ENCODE data around the gene FOSL2.

DNA sequence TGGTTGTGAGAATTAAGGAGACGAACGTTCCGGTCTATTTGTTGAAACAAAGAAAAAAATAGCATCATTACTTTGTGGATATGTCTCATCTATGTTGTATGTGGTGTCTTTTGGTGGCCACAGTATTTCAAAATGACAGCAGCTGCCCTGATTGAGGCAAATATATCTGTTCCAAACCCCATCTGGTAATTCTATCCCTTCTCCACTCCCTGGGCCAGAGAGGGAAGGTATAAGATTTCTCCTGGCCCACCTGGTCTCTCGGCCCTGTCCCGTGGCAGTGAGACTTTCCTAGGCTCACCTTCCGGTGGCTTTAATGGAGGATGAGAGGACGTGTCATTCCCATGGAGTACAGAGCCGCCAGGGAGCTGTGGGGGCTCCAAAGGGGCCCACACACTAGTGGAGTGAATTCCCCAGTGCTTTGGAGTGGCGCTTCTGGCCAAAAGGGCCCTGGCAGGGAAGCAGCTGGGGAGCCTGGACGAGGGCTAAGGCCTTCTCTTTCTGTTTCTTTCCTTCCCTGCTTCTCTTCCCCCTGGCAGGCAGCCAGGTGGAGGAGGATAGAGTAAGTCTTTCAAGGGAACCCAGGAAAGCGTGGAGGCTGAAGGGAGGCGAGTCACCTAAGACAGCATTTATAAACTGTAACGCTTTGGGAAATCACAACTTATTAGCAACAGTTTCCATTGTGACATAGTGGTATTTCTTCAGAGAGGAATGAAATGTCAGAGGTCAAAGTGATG is 5.6 kb downstream of the FOSL2 start:
- TF ChIP-seq YY1 (IDR thresholded peaks at IDR 0.05; ENCODE audit: insufficient read depth, insufficient read length) (no peak), ZNF274 (IDR thresholded peaks at IDR 0.05; ENCODE audit: low read depth, low read length) (no peak), SUZ12 (IDR thresholded peaks at IDR 0.05; ENCODE audit: extremely low read depth, insufficient read depth, insufficient read length) (no peak)
